Naive thymus-derived CD4-positive, alpha-beta T cell (primary cell): ENCODE results near the gene MC1R. TPM values are rescaled to one million over a fixed set of nuclear protein-coding genes. Genes with fewer than 3 reads are reported as not detected.

Experiments
- ATAC-seq: fragments of 150-1000 bp; cut with Tn5 transposase; 2 replicates; pipeline ENCODE4 v1.10.0; 2021; ENCODE audit warnings: mild to moderate bottlenecking, moderate library complexity
- CTCF ChIA-PET: fragments of 350-600 bp; sonication (Branson Sonifier 250); formaldehyde crosslinking; loops from one replicate; lab custom pipeline; 2021; ENCODE audit warnings: antibody characterized with exemption; lab: Charles Lee
- POLR2A ChIA-PET: fragments of 350-600 bp; sonication (Branson Sonifier 250); formaldehyde crosslinking; loops from one replicate; lab custom pipeline; 2021; ENCODE audit warnings: antibody characterized with exemption, inconsistent platforms; lab: Charles Lee
- DNase-seq, 9 donors: peaks; one replicate each; pipeline versions ENCODE4 v3.0.0 to v3.0.0-alpha.2; 2020 to 2022; ENCODE audit warnings: mixed read lengths in 1 of 9
- H3K27ac ChIP-seq: one replicate; pipeline ENCODE4 v1.7.0; 2013; ENCODE audit warnings: mild to moderate bottlenecking, low read depth, low read length, moderate library complexity
- H3K27me3 ChIP-seq, 2 donors: one replicate each; pipeline ENCODE4 v1.7.0; 2013; ENCODE audit warnings: low read length in 2 of 2, mild to moderate bottlenecking in 2 of 2, moderate library complexity in 2 of 2; ENCODE audit not compliant: control insufficient read depth in 2 of 2, insufficient read depth in 2 of 2
- H3K36me3 ChIP-seq, 3 experiments: 1 replicate in 2 of 3; 2 replicates in 1 of 3; pipeline ENCODE4 v1.7.0; 2013; ENCODE audit warnings: low read length in 3 of 3, mild to moderate bottlenecking in 3 of 3, moderate library complexity in 1 of 3; ENCODE audit not compliant: insufficient read depth in 3 of 3, control insufficient read depth in 2 of 3
- H3K4me1 ChIP-seq, 2 donors: one replicate each; pipeline ENCODE4 v1.7.0; 2013; ENCODE audit warnings: low read length in 2 of 2, mild to moderate bottlenecking in 2 of 2, moderate library complexity in 1 of 2; ENCODE audit not compliant: control insufficient read depth in 2 of 2, insufficient read depth in 2 of 2
- H3K4me3 ChIP-seq: 2 replicates; pipeline ENCODE4 v1.7.0; 2013; ENCODE audit warnings: mild to moderate bottlenecking, low read length
- H3K9me3 ChIP-seq, 3 experiments: 1 replicate in 2 of 3; 2 replicates in 1 of 3; pipeline ENCODE4 v1.7.0; 2013; ENCODE audit warnings: low read length in 3 of 3; ENCODE audit not compliant: control insufficient read depth in 2 of 3
- H3K27ac Mint-ChIP-seq, 9 donors: one replicate each; pipeline ENCODE4 v1.8.0; 2020 to 2022; ENCODE audit warnings: mixed read lengths in 9 of 9, mild to moderate bottlenecking in 8 of 9, moderate library complexity in 5 of 9, inconsistent platforms in 2 of 9
- H3K27me3 Mint-ChIP-seq, 5 donors: one replicate each; pipeline ENCODE4 v1.8.0; 2021 to 2022; ENCODE audit warnings: mixed read lengths in 5 of 5, mild to moderate bottlenecking in 1 of 5
- H3K36me3 Mint-ChIP-seq, 5 donors: one replicate each; pipeline ENCODE4 v1.8.0; 2020 to 2022; ENCODE audit warnings: mixed read lengths in 5 of 5, mild to moderate bottlenecking in 3 of 5, inconsistent platforms in 1 of 5
- H3K4me1 Mint-ChIP-seq, 7 donors: one replicate each; pipeline ENCODE4 v1.8.0; 2020 to 2022; ENCODE audit warnings: mixed read lengths in 7 of 7, mild to moderate bottlenecking in 3 of 7, inconsistent platforms in 1 of 7
- H3K4me3 Mint-ChIP-seq, 10 donors: one replicate each; pipeline ENCODE4 v1.8.0; 2020 to 2022; ENCODE audit warnings: mild to moderate bottlenecking in 10 of 10, mixed read lengths in 10 of 10, moderate library complexity in 6 of 10, inconsistent platforms in 2 of 10
- H3K9me3 Mint-ChIP-seq, 11 donors: one replicate each; pipeline ENCODE4 v1.8.0; 2020 to 2022; ENCODE audit warnings: mixed read lengths in 11 of 11, mild to moderate bottlenecking in 4 of 11, inconsistent platforms in 1 of 11, moderate library complexity in 1 of 11
- intact Hi-C, 2 donors: fragments of 100-400 bp; cut with micrococcal nuclease; formaldehyde crosslinking; loops; one replicate each; pipeline ENCODE4 v1.15.1; 2023
- polyA plus RNA-seq, 2 donors: library from polyadenylated mRNA; unstranded; fragments of 300-500 nt; fragmentation: Illumina TruSeq; gene quantifications; one replicate each; pipeline ENCODE4 v1.2.3, GENCODE V29; 2021
- total RNA-seq, 6 experiments: library from RNA in 5 of 6; stranded (reverse) in 5 of 6; gene quantifications; 1 replicate in 5 of 6; 2 replicates in 1 of 6; pipeline ENCODE4 v1.2.3 and lab custom pipeline; 2021 to 2026

MC1R gene
- total RNA-seq, result 10 to 100 TPM; 10.1 to 13.9 (median 11.2) TPM
- polyA plus RNA-seq, result under 1 TPM; 0.14 to 0.51 TPM
- 10.0 reads per million, percentile 35 among the genes with 10 or more reads in this experiment for total RNA-seq (lab: John Stamatoyannopoulos, UW)

- peak; percentile 48 for ATAC-seq
- peaks cover 20 to 48% (median 38%) of the 10 kb centered on the region in 7 donors for H3K4me1 Mint-ChIP-seq
- peak within 1 kb of the TSS in 5 of 9 donors; percentile 25 to 87 (median 69) for H3K27ac Mint-ChIP-seq
- Histone ChIP-seq H3K27ac (no peak within 1 kb of the TSS), H3K27me3 (peaks cover 0 to 6% of the 10 kb centered on the region in 2 donors), H3K9me3 (no peaks in the 10 kb centered on the region), H3K4me1 (peaks cover 20 to 25% of the 10 kb centered on the region in 2 donors), H3K36me3 (peaks cover 0 to under 1% (median 0%) of the 10 kb centered on the region in 3 experiments), H3K4me3 (peak within 1 kb of the TSS; percentile 43)
- H3K36me3 Mint-ChIP-seq, result peaks cover 0 to 8% (median 0%) of the 10 kb centered on the region in 5 donors
- peak within 1 kb of the TSS; percentile 67 to 86 (median 73) for H3K4me3 Mint-ChIP-seq
- H3K27me3 Mint-ChIP-seq, result peaks cover 4 to 30% (median 17%) of the 10 kb centered on the region in 5 donors
- H3K9me3 Mint-ChIP-seq, result no peaks in the 10 kb centered on the region
- peak in 1 of 9 donors; percentile 35 for DNase-seq
- CTCF ChIA-PET, result no interaction called here
- POLR2A ChIA-PET, result interaction anchor here (0.9 to 1.8 kb wide), 3 partner anchors 10 to 46 kb away, joined by 3 to 5 read pairs (median 5); partner anchors contain the start of genes DEF8 and TCF25
- intact Hi-C loops, result loop anchor here (1.0 to 5.0 kb wide), 5 partner anchors 30 to 196 kb away; partner anchors contain the start of genes DEF8 (in 1 of the 2), FANCA (in 1 of the 2), TCF25 (in 1 of the 2) and VPS9D1 (in 1 of the 2)
Observed at GRCh38 chr16:89918453-89919347, at the start of gene MC1R. TSS of gene MC1R (plus strand) at chr16:89918862. CDS start at chr16:89919259, 397 bp downstream.

- ATAC-seq, result no peak
- intact Hi-C loops, result loop anchor here in 1 of 2 donors (5.0 kb wide), 4 partner anchors 47 to 553 kb away; partner anchors contain the start of genes CDK10 and MC1R
- H3K27ac Mint-ChIP-seq, result no peak overlapping the region
- peaks cover 0 to 21% (median 3%) of the 10 kb centered on the region in 5 donors for H3K36me3 Mint-ChIP-seq
- peaks cover 0 to 13% (median 2%) of the 10 kb centered on the region in 11 donors for H3K9me3 Mint-ChIP-seq
- Histone ChIP-seq H3K27me3 (no peaks in the 10 kb centered on the region), H3K4me1 (peaks cover 6 to 17% of the 10 kb centered on the region in 2 donors), H3K27ac (no peak overlapping the region), H3K4me3 (no peak overlapping the region), H3K36me3 (peaks cover 0 to 8% (median 2%) of the 10 kb centered on the region in 3 experiments), H3K9me3 (peaks cover 0 to 7% (median 4%) of the 10 kb centered on the region in 3 experiments)
- POLR2A ChIA-PET, result interaction anchor here (0.6 to 1.4 kb wide), 2 partner anchors 9 to 213 kb away, joined by 3 to 4 read pairs; partner anchors contain the start of genes CHMP1A and SPATA33
- CTCF ChIA-PET, result interaction anchor here (2.1 kb wide), 1 partner anchor 9 kb away, joined by 11 read pairs; no protein-coding TSS in a partner anchor
- peaks cover under 1 to 24% (median 18%) of the 10 kb centered on the region in 7 donors for H3K4me1 Mint-ChIP-seq
- no peak for DNase-seq
- no peak overlapping the region for H3K4me3 Mint-ChIP-seq
- no peaks in the 10 kb centered on the region for H3K27me3 Mint-ChIP-seq
Observed at GRCh38 chr16:89869911-89870310, 48.8 kb upstream of the MC1R start.

- no peak for ATAC-seq
- peak overlapping the region in 1 of 10 donors; percentile 47 for H3K4me3 Mint-ChIP-seq
- intact Hi-C loops, result loop anchor here in 1 of 2 donors (5.0 kb wide), 4 partner anchors 47 to 553 kb away; partner anchors contain the start of genes CDK10 and MC1R
- no peak for DNase-seq
- H3K27ac Mint-ChIP-seq, result peak overlapping the region in 3 of 9 donors; percentile 16 to 65 (median 49)
- peaks cover 0 to 19% (median 6%) of the 10 kb centered on the region in 11 donors for H3K9me3 Mint-ChIP-seq
- no peaks in the 10 kb centered on the region for H3K27me3 Mint-ChIP-seq
- ChIA-PET POLR2A (interaction anchor here (0.6 to 1.4 kb wide), 2 partner anchors 9 to 213 kb away, joined by 3 to 4 read pairs; partner anchors contain the start of genes CHMP1A and SPATA33), CTCF (interaction anchor here (2.1 kb wide), 1 partner anchor 10 kb away, joined by 11 read pairs; no protein-coding TSS in a partner anchor)
- no peaks in the 10 kb centered on the region for H3K27me3 ChIP-seq
- peaks cover 0 to 24% (median 19%) of the 10 kb centered on the region in 7 donors for H3K4me1 Mint-ChIP-seq
- no peak overlapping the region for H3K4me3 ChIP-seq
- peaks cover 4 to 17% of the 10 kb centered on the region in 2 donors for H3K4me1 ChIP-seq
- peaks cover 0 to 13% (median 3%) of the 10 kb centered on the region in 3 experiments for H3K36me3 ChIP-seq
- H3K36me3 Mint-ChIP-seq, result peaks cover 5 to 24% (median 8%) of the 10 kb centered on the region in 5 donors
- H3K27ac ChIP-seq, result no peak overlapping the region
- H3K9me3 ChIP-seq, result peaks cover 0 to 7% (median 4%) of the 10 kb centered on the region in 3 experiments
Observed at GRCh38 chr16:89870440-89870839, 48.2 kb upstream of the MC1R start.

GRCh38 chr16:89871895-89872294 lies 46.8 kb upstream of the MC1R start:
- H3K27ac Mint-ChIP-seq, result peak overlapping the region in 8 of 9 donors; percentile 89 to 99 (median 96)
- peaks cover 5 to 27% (median 8%) of the 10 kb centered on the region in 5 donors for H3K36me3 Mint-ChIP-seq
- DNase-seq (no peak), ATAC-seq (no peak)
- peak overlapping the region in 6 of 10 donors; percentile 12 to 95 (median 70) for H3K4me3 Mint-ChIP-seq
- H3K36me3 ChIP-seq, result peaks cover 0 to 21% (median 3%) of the 10 kb centered on the region in 3 experiments
- ChIA-PET CTCF (interaction anchor here (1.4 to 2.1 kb wide), 3 partner anchors 9 to 11 kb away, joined by 3 to 11 read pairs (median 9); no protein-coding TSS in a partner anchor), POLR2A (interaction anchor here (0.6 to 4.0 kb wide), 5 partner anchors 9 to 172 kb away, joined by 3 to 67 read pairs (median 5); partner anchors contain the start of genes MC1R and SPATA2L)
- no peaks in the 10 kb centered on the region for H3K27me3 ChIP-seq
- H3K27me3 Mint-ChIP-seq, result no peaks in the 10 kb centered on the region
- H3K4me1 Mint-ChIP-seq, result peaks cover 0 to 24% (median 18%) of the 10 kb centered on the region in 7 donors
- intact Hi-C loops, result loop anchor here in 1 of 2 donors (2.0 to 5.0 kb wide), 5 partner anchors 45 to 555 kb away; partner anchors contain the start of genes CDK10 and MC1R
- no peak overlapping the region for H3K4me3 ChIP-seq
- H3K9me3 ChIP-seq, result peaks cover 0 to 7% (median 4%) of the 10 kb centered on the region in 3 experiments
- H3K27ac ChIP-seq, result peak overlapping the region; percentile 100
- H3K9me3 Mint-ChIP-seq, result peaks cover 0 to 19% (median 6%) of the 10 kb centered on the region in 11 donors
- peaks cover 4 to 17% of the 10 kb centered on the region in 2 donors for H3K4me1 ChIP-seq

- ChIA-PET POLR2A (interaction anchor here (0.6 to 4.0 kb wide), 24 partner anchors 9 to 1303 kb away, joined by 3 to 67 read pairs (median 4); partner anchors contain the start of genes CDK10, CHMP1A, GALNS and MC1R), CTCF (interaction anchor here (0.6 to 2.0 kb wide), 8 partner anchors 10 to 1307 kb away, joined by 3 to 9 read pairs (median 4); no protein-coding TSS in a partner anchor)
- H3K4me1 Mint-ChIP-seq, result peaks cover 6 to 32% (median 20%) of the 10 kb centered on the region in 7 donors
- ATAC-seq (peak; percentile 43), DNase-seq (peak; percentile 79 to 90 (median 83))
- Histone ChIP-seq H3K27ac (peak within 1 kb of the TSS; percentile 100), H3K4me3 (peak within 1 kb of the TSS; percentile 94), H3K27me3 (no peaks in the 10 kb centered on the region), H3K4me1 (peaks cover 4 to 17% of the 10 kb centered on the region in 2 donors), H3K36me3 (peaks cover 0 to 27% (median 3%) of the 10 kb centered on the region in 3 experiments), H3K9me3 (peaks cover 0 to 7% (median 0%) of the 10 kb centered on the region in 3 experiments)
- intact Hi-C loops, result loop anchor here (1.0 to 5.0 kb wide), 11 partner anchors 9 to 556 kb away; partner anchors contain the start of genes FANCA (in 2 of the 2), CDK10 (in 1 of the 2), CHMP1A (in 1 of the 2) and MC1R (in 1 of the 2)
- peaks cover 0 to 19% (median 6%) of the 10 kb centered on the region in 11 donors for H3K9me3 Mint-ChIP-seq
- H3K27me3 Mint-ChIP-seq, result no peaks in the 10 kb centered on the region
- peak within 1 kb of the TSS; percentile 89 to 99 (median 97) for H3K27ac Mint-ChIP-seq
- H3K4me3 Mint-ChIP-seq, result peak within 1 kb of the TSS; percentile 73 to 95 (median 92)
- peaks cover 5 to 27% (median 11%) of the 10 kb centered on the region in 5 donors for H3K36me3 Mint-ChIP-seq
Observed at GRCh38 chr16:89873109-89873971, 45.3 kb upstream of the MC1R start, which contains the start of gene TCF25. TSS of gene TCF25 (plus strand) at chr16:89873592. CDS start at chr16:89873668, 76 bp downstream.
